ENCODE results near the gene CCDC33.

CCDC33 gene

GRCh38 chr15:74291101-74292071 is 55.3 kb downstream of the CCDC33 start:
- DNase-seq: peak; percentile 46 to 71

- no peak for DNase-seq
These were observed 57.1 kb downstream of the CCDC33 start for GRCh38 chr15:74293021-74293810.

- no peak for DNase-seq
These were observed 57.9 kb downstream of the CCDC33 start for GRCh38 chr15:74294010-74294409.

- DNase-seq: no peak
These were observed 59.7 kb downstream of the CCDC33 start for GRCh38 chr15:74295800-74296199.

GRCh38 chr15:74297887-74298286 is 61.8 kb downstream of the CCDC33 start:
- no peak for DNase-seq

- DNase-seq: no peak
These were observed 64.1 kb downstream of the CCDC33 start for GRCh38 chr15:74300057-74300795.

- DNase-seq: no peak
These were observed 65.6 kb downstream of the CCDC33 start for GRCh38 chr15:74301583-74302361.

- DNase-seq: peak; percentile 3 to 4
These were observed 66.8 kb downstream of the CCDC33 start for GRCh38 chr15:74302821-74303359.

- no peak for DNase-seq
These were observed 67.7 kb downstream of the CCDC33 start for GRCh38 chr15:74303741-74304309.

GRCh38 chr15:74304431-74304830 is 68.3 kb downstream of the CCDC33 start:
- no peak for DNase-seq

GRCh38 chr15:74305687-74306086 is 69.6 kb downstream of the CCDC33 start:
- no peak for DNase-seq

GRCh38 chr15:74306781-74307217 is 70.7 kb downstream of the CCDC33 start:
- DNase-seq: no peak

- peak; percentile 29 to 55 for DNase-seq
These were observed 72.0 kb downstream of the CCDC33 start for GRCh38 chr15:74307827-74308811.

- no peak for DNase-seq
These were observed 75.8 kb downstream of the CCDC33 start for GRCh38 chr15:74311734-74312444.

- DNase-seq: no peak
These were observed 76.4 kb downstream of the CCDC33 start for GRCh38 chr15:74312445-74313007.

GRCh38 chr15:74313889-74314288 is 77.8 kb downstream of the CCDC33 start:
- no peak for DNase-seq

- no peak for DNase-seq
These were observed 78.8 kb downstream of the CCDC33 start for GRCh38 chr15:74314795-74315438.

GRCh38 chr15:74315626-74316025 is 79.5 kb downstream of the CCDC33 start:
- no peak for DNase-seq

GRCh38 chr15:74316141-74316540 is 80.0 kb downstream of the CCDC33 start:
- no peak for DNase-seq

Data from Kasumi-1 (cell line).